Measurements from ENCODE around the gene IGF2BP1.
"Not testable (repeated sequence)": the region's sequence is repeated elsewhere in the genome, so short reads cannot be mapped to it uniquely, and the experiment has no call there.

IGF2BP1 gene

DNA sequence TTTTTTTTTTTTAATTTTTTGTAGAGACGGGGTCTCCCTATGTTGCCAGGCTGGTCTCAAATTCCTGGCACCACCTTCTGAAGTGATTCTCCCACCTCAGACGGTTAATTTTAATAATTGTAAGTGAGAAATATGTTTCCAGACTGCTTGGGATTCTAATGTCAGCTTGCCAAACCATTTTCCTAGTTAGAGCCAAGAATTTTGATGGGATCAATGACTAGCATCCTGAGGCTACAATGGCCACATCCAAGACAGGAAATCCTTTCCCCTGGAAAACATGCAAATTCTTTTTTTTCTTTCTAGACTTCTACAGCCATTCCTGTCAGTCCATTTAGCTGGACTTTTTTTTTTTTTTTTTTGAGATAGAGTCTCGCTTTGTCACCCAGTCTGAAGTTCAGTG is 32.6 kb downstream of the IGF2BP1 start:
- TF ChIP-seq, protein P1, sequence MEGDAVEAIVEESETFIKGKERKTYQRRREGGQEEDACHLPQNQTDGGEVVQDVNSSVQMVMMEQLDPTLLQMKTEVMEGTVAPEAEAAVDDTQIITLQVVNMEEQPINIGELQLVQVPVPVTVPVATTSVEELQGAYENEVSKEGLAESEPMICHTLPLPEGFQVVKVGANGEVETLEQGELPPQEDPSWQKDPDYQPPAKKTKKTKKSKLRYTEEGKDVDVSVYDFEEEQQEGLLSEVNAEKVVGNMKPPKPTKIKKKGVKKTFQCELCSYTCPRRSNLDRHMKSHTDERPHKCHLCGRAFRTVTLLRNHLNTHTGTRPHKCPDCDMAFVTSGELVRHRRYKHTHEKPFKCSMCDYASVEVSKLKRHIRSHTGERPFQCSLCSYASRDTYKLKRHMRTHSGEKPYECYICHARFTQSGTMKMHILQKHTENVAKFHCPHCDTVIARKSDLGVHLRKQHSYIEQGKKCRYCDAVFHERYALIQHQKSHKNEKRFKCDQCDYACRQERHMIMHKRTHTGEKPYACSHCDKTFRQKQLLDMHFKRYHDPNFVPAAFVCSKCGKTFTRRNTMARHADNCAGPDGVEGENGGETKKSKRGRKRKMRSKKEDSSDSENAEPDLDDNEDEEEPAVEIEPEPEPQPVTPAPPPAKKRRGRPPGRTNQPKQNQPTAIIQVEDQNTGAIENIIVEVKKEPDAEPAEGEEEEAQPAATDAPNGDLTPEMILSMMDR (IDR thresholded peaks at IDR 0.05; ENCODE audit: insufficient read depth, low read depth, low read length, missing control alignments): no peak
- no peak for DNase-seq (ENCODE audit: low read depth)

DNA sequence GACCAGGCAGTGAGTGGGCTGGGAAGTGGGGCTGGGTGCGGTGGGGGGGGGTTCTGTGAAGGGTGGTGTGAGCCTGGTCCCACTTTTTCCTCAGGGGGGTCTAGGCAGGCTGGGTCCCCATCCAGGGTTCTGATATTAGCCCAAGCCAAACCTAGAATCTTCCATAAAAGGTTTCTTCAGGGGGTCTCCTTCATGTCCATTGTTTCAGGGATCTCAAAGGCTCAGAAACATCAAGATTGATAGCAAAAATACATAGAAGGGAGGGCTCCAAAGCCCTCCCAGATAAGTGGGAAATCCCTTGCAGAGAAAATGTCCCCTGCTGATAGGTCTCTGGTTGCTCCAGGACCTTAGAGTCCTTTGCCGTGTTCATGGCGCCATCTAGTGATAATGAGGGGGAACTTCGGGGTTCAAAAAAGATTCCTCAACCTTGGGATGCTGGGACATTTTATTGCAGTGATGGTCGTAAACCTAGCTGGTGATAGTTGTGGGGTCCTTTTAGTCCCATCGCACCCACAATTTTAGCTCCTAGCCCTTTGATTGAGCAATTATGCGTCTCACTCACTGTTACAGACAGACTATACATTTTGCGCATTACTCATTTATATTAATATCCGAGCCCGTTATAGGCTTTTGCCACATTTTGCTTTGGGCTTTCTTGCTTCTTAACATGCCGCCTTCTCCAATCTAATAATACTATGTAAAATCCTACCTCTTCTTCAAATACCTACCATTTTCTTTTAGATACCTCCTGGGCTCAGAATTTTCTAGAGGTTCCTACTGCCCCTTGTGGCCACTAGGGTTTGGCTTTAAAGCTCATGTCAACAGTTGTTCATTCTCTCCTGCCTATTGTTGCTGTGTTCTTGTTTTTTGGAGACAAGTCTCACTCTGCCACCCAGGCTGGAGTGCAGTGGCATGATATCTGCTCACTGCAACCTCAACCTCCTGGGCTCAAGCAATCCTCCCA is 35.1 kb downstream of the IGF2BP1 start:
- TF ChIP-seq, protein P1 (IDR thresholded peaks at IDR 0.05; ENCODE audit: insufficient read depth, low read depth, low read length, missing control alignments): peak; percentile 83
- H3K4me3 ChIP-seq (ENCODE audit: low read depth, low read length): no peak overlapping the region
- peak; percentile 81 for DNase-seq (ENCODE audit: low read depth)

More for the DNA sequence above, 32.6 kb downstream of the IGF2BP1 start:
- H3K4me3 ChIP-seq (ENCODE audit: low read depth, low read length): no peak overlapping the region

DNA sequence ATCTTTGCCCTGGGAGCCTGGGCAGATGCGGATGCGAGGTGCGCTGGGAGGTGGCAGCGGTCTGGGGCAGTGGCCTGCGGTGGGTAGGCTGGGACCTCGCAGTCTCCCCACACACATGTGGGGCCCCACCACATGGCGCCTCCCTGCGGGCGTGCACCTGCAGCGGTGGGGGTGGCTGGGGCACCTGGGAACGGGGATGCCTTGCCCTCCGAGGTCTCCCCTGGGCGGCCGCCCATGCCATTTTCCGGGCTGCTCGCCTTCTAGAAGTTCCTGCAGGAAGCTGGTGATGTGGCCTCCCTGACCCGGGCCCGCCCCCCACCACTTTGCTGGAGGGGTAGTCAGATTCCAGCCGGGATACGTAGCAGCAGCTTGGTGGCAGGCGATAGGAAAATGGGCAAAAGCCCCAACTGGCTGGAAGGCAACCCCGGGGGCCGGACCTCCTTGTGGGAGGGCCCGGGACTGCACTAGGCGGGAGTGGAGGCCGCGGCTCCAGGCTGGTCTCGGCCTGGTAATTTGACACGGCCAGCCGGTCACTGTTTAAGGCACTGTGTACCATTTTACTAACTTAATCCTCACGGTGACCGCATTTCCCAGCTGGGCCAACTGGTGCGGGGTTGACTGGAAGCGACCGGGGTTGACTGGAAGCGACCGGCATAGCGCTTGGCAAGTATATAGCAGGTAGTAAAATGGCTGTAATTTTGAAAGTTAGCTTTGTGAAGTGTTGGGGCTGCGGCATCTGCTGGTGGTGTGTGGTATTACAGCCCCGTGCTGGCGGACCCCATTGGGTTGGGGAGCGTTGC is 38.5 kb downstream of the IGF2BP1 start:
- TF ChIP-seq, protein P1 (IDR thresholded peaks at IDR 0.05; ENCODE audit: insufficient read depth, low read depth, low read length, missing control alignments): peak; percentile 91
- no peak overlapping the region for H3K4me3 ChIP-seq (ENCODE audit: low read depth, low read length)
- peak; percentile 64 for DNase-seq (ENCODE audit: low read depth)

DNA sequence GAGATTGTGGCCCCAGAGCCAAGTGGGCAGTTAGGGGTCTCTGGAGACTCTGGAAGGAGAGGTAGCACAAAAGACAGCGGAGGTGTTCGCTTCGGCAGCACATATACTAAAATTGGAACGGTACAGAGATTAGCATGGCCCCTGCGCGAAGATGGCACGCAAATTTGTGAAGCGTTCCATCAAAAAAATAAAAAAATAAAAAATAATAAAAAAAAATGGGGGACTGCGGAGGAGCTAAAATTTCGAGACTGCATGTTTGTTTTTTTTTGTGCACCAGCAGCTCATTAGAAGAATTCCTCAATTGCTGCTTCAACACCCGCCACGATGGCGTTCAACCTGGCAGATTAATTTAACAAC is 39.1 kb downstream of the IGF2BP1 start:
- no peak for DNase-seq (ENCODE audit: low read depth)
- H3K4me3 ChIP-seq (ENCODE audit: low read depth, low read length): no peak overlapping the region
- TF ChIP-seq, protein P1 (IDR thresholded peaks at IDR 0.05; ENCODE audit: insufficient read depth, low read depth, low read length, missing control alignments): no peak

DNA sequence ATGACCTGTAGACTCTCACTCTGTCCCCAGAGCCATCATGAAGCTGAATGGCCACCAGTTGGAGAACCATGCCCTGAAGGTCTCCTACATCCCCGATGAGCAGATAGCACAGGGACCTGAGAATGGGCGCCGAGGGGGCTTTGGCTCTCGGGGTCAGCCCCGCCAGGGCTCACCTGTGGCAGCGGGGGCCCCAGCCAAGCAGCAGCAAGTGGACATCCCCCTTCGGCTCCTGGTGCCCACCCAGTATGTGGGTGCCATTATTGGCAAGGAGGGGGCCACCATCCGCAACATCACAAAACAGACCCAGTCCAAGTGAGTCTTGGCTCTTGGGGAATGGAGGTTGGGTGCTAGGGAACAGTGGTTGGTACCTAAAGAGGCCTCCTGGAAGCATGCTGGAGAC is 41.0 kb downstream of the IGF2BP1 start:
- TF ChIP-seq, protein P1 (IDR thresholded peaks at IDR 0.05; ENCODE audit: insufficient read depth, low read depth, low read length, missing control alignments): no peak
- no peak overlapping the region for H3K4me3 ChIP-seq (ENCODE audit: low read depth, low read length)
- no peak for DNase-seq (ENCODE audit: low read depth)

DNA sequence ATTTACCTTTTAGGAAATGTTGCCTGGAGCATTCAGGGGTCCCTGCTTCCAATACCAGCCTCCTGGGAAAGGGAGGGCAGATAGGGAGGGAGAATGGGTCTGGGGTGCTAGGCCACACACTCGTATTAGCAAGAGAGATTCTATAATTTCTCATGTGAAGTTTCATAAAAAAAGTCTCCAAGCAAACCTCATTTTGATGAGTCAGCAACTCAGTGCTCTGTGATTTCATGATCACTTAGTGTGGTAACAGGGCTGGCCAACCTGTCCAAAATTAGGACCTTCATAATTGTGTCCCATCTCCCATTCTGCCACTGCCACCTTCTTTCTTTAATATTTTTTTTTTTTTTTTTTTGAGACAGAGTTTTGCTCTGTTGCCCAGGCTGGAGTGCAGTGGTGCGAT is 41.4 kb downstream of the IGF2BP1 start:
- no peak overlapping the region for H3K4me3 ChIP-seq (ENCODE audit: low read depth, low read length)
- TF ChIP-seq, protein P1 (IDR thresholded peaks at IDR 0.05; ENCODE audit: insufficient read depth, low read depth, low read length, missing control alignments): no peak
- no peak for DNase-seq (ENCODE audit: low read depth)

DNA sequence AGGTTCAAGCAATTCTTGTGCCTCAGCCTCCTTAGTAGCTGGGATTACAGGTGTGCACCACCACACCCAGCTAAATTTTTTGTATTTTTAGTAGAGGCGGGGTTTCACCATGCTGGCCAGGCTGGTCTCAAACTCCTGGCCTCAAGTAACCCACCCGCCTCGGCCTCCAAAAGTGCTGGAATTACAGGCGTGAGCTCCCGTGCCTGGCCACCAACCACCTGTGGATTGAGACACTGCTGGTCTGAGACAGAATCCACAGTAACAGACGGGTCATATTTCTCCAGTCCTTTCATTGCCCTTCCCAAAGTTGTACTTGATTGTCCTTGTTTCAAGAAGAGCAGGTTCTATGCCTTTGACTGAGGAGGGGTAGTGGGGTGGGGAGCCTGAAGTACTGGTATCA is 42.3 kb downstream of the IGF2BP1 start:
- H3K4me3 ChIP-seq (ENCODE audit: low read depth, low read length); DNase-seq (ENCODE audit: low read depth): not testable (repeated sequence)

All from GM12865 (cell line).